Fibroblast of mammary gland (primary cell): ENCODE measurements around the gene SLC24A3.

Experiments used
- DNase-seq: peaks from one replicate; pipeline ENCODE4 v3.0.0-alpha.2; 2010; ENCODE audit warnings: low read depth
- H3K4me3 ChIP-seq: 2 replicates; pipeline ENCODE4 v1.5.1; 2011; ENCODE audit warnings: low read depth, mild to moderate bottlenecking, low read length, moderate library complexity; ENCODE audit not compliant: control insufficient read depth
- TF ChIP-seq, protein P1 (sequence below): conservative IDR thresholded peaks from 2 replicates; pipeline ENCODE4 v1.5.1; 2011; ENCODE audit warnings: low read depth, low read length, inconsistent platforms; ENCODE audit not compliant: control insufficient read depth, insufficient read depth

The SLC24A3 gene

GRCh38 chr20:19213946-19214490 is 1.6 kb downstream of the SLC24A3 start:
- DNase-seq = no peak
- TF ChIP-seq, protein P1, sequence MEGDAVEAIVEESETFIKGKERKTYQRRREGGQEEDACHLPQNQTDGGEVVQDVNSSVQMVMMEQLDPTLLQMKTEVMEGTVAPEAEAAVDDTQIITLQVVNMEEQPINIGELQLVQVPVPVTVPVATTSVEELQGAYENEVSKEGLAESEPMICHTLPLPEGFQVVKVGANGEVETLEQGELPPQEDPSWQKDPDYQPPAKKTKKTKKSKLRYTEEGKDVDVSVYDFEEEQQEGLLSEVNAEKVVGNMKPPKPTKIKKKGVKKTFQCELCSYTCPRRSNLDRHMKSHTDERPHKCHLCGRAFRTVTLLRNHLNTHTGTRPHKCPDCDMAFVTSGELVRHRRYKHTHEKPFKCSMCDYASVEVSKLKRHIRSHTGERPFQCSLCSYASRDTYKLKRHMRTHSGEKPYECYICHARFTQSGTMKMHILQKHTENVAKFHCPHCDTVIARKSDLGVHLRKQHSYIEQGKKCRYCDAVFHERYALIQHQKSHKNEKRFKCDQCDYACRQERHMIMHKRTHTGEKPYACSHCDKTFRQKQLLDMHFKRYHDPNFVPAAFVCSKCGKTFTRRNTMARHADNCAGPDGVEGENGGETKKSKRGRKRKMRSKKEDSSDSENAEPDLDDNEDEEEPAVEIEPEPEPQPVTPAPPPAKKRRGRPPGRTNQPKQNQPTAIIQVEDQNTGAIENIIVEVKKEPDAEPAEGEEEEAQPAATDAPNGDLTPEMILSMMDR = no peak
- H3K4me3 ChIP-seq = no peak overlapping the region

DNA sequence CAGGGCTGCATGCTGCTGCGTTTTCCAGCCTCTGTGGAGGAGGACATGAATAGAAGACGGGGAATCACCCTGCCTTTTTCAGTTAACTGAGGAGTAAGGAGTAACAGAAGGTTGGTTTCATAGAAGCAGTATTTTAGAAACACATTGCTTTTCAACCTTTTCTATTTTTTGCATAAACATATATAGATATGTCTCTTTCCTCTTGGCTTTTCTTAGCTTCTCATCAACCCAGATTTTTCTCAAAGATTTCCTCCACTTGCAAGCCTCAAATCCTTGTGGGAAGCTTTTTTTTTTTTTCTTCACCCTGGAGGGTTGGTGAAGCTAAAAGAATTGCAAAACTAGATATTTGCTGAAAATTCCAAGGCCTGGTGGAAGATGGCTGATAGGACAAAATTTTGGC is 6.0 kb downstream of the SLC24A3 start:
- H3K4me3 ChIP-seq = no peak overlapping the region
- TF ChIP-seq, protein P1 = no peak
- no peak for DNase-seq

GRCh38 chr20:19222520-19223040 is 10.1 kb downstream of the SLC24A3 start:
- TF ChIP-seq, protein P1 = no peak
- no peak overlapping the region for H3K4me3 ChIP-seq
- DNase-seq = no peak

- TF ChIP-seq, protein P1 = no peak
- DNase-seq = no peak
- H3K4me3 ChIP-seq = no peak overlapping the region
Observed at GRCh38 chr20:19223640-19224039, 11.2 kb downstream of the SLC24A3 start.

DNA sequence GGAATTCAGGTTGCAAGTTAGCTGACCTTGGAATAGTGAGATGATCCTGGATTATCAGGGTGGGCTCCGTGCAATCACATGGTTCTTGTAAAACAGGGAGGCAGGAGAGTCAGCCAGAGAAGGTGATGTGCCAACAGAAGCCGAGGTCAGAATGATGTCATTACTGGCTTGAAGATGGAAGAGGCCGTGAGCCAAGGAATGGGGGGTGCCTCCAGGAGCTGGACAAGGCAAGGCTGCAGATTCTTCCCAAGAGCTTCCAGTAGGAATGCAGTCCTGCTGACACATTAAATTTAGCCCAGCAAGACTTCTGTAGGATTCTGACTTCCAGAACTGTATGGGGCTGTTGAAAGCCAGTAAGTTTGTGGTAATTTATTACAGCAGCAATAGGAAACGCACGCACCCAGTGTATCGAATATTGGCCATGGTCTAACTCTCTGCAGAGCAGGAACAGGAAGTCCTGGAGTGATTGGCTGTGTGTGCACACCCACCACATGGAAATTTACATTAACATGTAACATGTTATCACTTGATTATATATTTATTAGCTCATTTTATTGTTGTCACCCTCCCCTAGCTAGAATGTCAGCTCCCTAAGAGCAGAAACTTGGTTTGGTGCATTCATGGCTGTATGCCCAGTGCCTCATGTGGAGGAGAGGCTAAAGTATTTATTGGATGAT is 19.1 kb downstream of the SLC24A3 start:
- TF ChIP-seq, protein P1 = no peak
- no peak overlapping the region for H3K4me3 ChIP-seq
- DNase-seq = no peak

DNA sequence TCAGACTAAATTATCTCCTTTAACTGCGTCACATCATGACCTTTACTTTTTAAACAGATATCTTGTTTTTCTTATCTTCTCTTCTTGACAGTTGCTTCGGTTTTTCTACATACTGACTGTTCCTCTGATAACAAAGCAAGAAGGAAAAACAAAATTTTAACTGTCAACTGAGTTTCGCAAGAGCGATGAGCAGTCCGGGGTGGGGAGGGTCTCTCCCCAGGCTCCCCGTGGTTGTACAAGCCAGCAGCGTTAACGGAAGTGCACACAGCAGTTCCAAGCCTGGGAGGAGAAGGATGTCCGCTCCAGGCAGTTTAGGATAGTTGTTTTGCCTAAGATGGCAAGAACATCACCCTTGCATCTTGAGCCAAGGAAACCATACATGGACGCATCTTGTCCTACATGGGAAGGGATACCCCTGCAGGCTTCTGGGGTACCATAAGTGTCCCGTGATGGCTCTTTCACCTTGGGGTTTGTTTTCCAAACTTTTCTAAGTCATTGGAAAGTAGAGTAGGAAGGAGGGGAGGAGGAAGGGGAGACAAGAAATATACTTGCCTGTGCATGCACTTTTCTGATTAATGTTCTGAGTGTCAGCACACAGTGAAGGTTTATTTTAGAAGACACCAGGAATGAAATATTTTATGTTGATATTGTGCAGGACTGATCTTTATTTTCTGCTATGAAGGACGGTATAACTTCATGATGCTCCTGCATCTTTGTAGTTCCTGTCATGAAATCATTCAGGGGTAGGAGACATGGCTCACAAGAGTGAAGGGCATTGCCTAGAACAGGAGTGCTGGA is 20.8 kb downstream of the SLC24A3 start:
- DNase-seq = no peak
- no peak overlapping the region for H3K4me3 ChIP-seq

More for the DNA sequence above, 20.8 kb downstream of the SLC24A3 start:
- TF ChIP-seq, protein P1 = no peak
